Measurements from ENCODE around the gene IFT57.

DNA sequence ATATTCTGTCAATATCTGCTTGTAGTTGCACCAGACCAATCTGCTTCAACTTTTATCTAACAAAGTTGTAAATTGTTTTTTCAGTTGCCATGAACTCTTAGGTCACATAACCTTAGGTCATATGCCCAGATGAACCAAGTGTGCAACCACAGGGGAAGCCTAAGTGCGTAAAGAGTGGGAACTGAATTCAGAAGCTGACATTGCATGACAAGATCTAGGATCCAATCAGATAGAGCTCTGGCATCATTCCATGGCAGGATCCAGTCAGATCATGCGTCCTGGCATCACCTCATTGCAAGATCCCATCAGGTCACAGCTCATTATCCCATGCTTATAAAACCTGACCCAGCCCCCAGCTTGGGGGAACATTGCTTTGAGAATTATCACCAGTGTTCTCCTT, 18.9 kb upstream of the IFT57 start:
- TF ChIP-seq GATA3 (IDR thresholded peaks at IDR 0.05; ENCODE audit: low read depth, low read length) (no peak), GATA2 (IDR thresholded peaks at IDR 0.05; ENCODE audit: low read depth, low read length) (no peak)
